PFSK-1 (cell line): ENCODE results near the gene GATM.

Experiments
- FOXP2 ChIP-seq: optimal IDR thresholded peaks from 2 replicates; pipeline ENCODE3; 2011; ENCODE audit warnings: borderline replicate concordance, control low read depth, inconsistent platforms; ENCODE audit not compliant: insufficient read depth; ENCODE audit errors: extremely low read length, extremely low read depth
- POLR2AphosphoS5 ChIP-seq: IDR thresholded peaks from 2 replicates; pipeline ENCODE4 v1.6.1; 2012; ENCODE audit warnings: low read depth, mild to moderate bottlenecking, control low read depth, low read length, moderate library complexity
- REST ChIP-seq, 2 experiments: IDR thresholded peaks; 2 replicates each; pipeline versions ENCODE4 v1.6.1 to v1.8.0; 2011 to 2012; ENCODE audit warnings: low read depth in 2 of 2, low read length in 2 of 2, control low read depth in 1 of 2, inconsistent platforms in 1 of 2, mild to moderate bottlenecking in 1 of 2, moderate library complexity in 1 of 2; ENCODE audit not compliant: insufficient read depth in 1 of 2
- SIN3A ChIP-seq: IDR thresholded peaks from 2 replicates; pipeline ENCODE4 v1.6.1; 2012; ENCODE audit warnings: mild to moderate bottlenecking, low read length, moderate library complexity, borderline replicate concordance; ENCODE audit not compliant: insufficient read depth
- TAF1 ChIP-seq: IDR thresholded peaks from 2 replicates; pipeline ENCODE4 v1.6.1; 2012; ENCODE audit warnings: low read length, control low read depth, borderline replicate concordance; ENCODE audit not compliant: insufficient read depth

Gene GATM

GRCh38 chr15:45392584-45392855 is 14.2 kb upstream of the GATM start:
- TF ChIP-seq TAF1 (no peak), FOXP2 (no peak), REST (IDR thresholded peaks at IDR 0.05; ENCODE audit: insufficient read depth in 1 of 2, low read depth in 2 of 2, low read length in 2 of 2) (no peak), SIN3A (no peak), POLR2AphosphoS5 (no peak)

- TF ChIP-seq REST (IDR thresholded peaks at IDR 0.05; ENCODE audit: insufficient read depth in 1 of 2, low read depth in 2 of 2, low read length in 2 of 2) (no peak), POLR2AphosphoS5 (no peak), SIN3A (no peak), FOXP2 (no peak), TAF1 (no peak)
Measured at GRCh38 chr15:45391746-45392583, 13.6 kb upstream of the GATM start.

GRCh38 chr15:45389351-45389750 is 11.0 kb upstream of the GATM start:
- TF ChIP-seq SIN3A (no peak), POLR2AphosphoS5 (no peak), FOXP2 (no peak), TAF1 (no peak), REST (IDR thresholded peaks at IDR 0.05; ENCODE audit: insufficient read depth in 1 of 2, low read depth in 2 of 2, low read length in 2 of 2) (no peak)

GRCh38 chr15:45387380-45388007 is 9.2 kb upstream of the GATM start:
- no peak for TF ChIP-seq POLR2AphosphoS5

GRCh38 chr15:45386974-45387373 is 8.6 kb upstream of the GATM start:
- TF ChIP-seq POLR2AphosphoS5 (no peak), REST (IDR thresholded peaks at IDR 0.05; ENCODE audit: insufficient read depth in 1 of 2, low read depth in 2 of 2, low read length in 2 of 2) (no peak), SIN3A (no peak), TAF1 (no peak), FOXP2 (no peak)
